ENCODE measurements around the gene CCDC93. TPM values are rescaled to one million over a fixed set of nuclear protein-coding genes. Genes with fewer than 3 reads are reported as not detected.

CCDC93 gene
- total RNA-seq, 1 experiment from 2014 or later, result 18.7 TPM

GRCh38 chr2:118000041-118000440 is 13.8 kb downstream of the CCDC93 start:
- CTCF ChIA-PET, result interaction anchor here (0.7 kb wide), 2 partner anchors 11 to 950 kb away, joined by 3 read pairs; no protein-coding TSS in a partner anchor
- intact Hi-C loops (cut with micrococcal nuclease), result no loop called here
- no TSS peak for BruUV-seq (replicated peaks)
- POLR2A ChIA-PET, result no interaction called here
- ATAC-seq (no peak), DNase-seq (ENCODE audit: low read depth, low spot score) (no peak)
- H2AFZ ChIP-seq (ENCODE audit: low read depth, low read length, poor library complexity, severe bottlenecking), result no peak overlapping the region
- no peaks in the 10 kb centered on the region for H3K4me1 ChIP-seq (ENCODE audit: control insufficient read depth in 1 of 2, insufficient read depth in 2 of 2, low read length in 2 of 2)
- H3K9ac ChIP-seq (ENCODE audit: low read length), result no peak overlapping the region
- no peaks in the 10 kb centered on the region for H3K9me3 ChIP-seq (ENCODE audit: control insufficient read depth in 1 of 2, insufficient read depth in 1 of 2, low read depth in 1 of 2, low read length in 2 of 2)
- no peak overlapping the region for H3K27ac ChIP-seq (ENCODE audit: low read depth, low read length)
- no peaks in the 10 kb centered on the region; the same call in 1 of the 2 replicates for H3K79me2 ChIP-seq (ENCODE audit: insufficient read depth, low read length)
- RAD21 ChIA-PET (ENCODE audit: low non-redundant PET in 1 of 2, low total read pairs in 2 of 2, uncharacterized antibody in 2 of 2, unreplicated experiment in 2 of 2), result no interaction called here
- H4K20me1 ChIP-seq (ENCODE audit: insufficient read depth), result no peaks in the 10 kb centered on the region
- no peak overlapping the region for H3K4me2 ChIP-seq (ENCODE audit: low read length)
- no peaks in the 10 kb centered on the region for H3K27me3 ChIP-seq (ENCODE audit: insufficient read depth, low read length)
- H3K36me3 ChIP-seq (ENCODE audit: control insufficient read depth in 1 of 2, insufficient read depth in 2 of 2, low read length in 2 of 2), result peaks cover 26 to 30% of the 10 kb centered on the region in 2 experiments; a peak in 3 of 4 replicates
- no peaks in the 10 kb centered on the region for H3K9me2 ChIP-seq (ENCODE audit: insufficient read depth)
- TF ChIP-seq EZH2phosphoT487 (IDR thresholded peaks at IDR 0.05; ENCODE audit: borderline replicate concordance), result no peak
- no peak for TF ChIP-seq ZFX (IDR thresholded peaks at IDR 0.05)
- TF ChIP-seq ZNF274 (IDR thresholded peaks at IDR 0.05; ENCODE audit: low read depth, low read length), result no peak
- no peak for TF ChIP-seq TCF7L2 (IDR thresholded peaks at IDR 0.05; ENCODE audit: borderline replicate concordance, extremely low read depth, insufficient read depth, insufficient read length)
- TF ChIP-seq SIN3A (IDR thresholded peaks at IDR 0.05; ENCODE audit: low read depth), result no peak
- TF ChIP-seq FOSL1 (IDR thresholded peaks at IDR 0.05; ENCODE audit: low read depth), result no peak
- no peak for TF ChIP-seq CEBPB (IDR thresholded peaks at IDR 0.05; ENCODE audit: low read depth)
- no peak overlapping the region for H3K4me3 ChIP-seq (replicated peaks in 1 of 2; ENCODE audit: low read depth in 1 of 2, low read length in 2 of 2)

GRCh38 chr2:117997872-117998454 is 15.9 kb downstream of the CCDC93 start:
- no peak overlapping the region for H3K4me3 ChIP-seq (replicated peaks in 1 of 2; ENCODE audit: low read depth in 1 of 2, low read length in 2 of 2)
- intact Hi-C loops (cut with micrococcal nuclease), result no loop called here
- H3K4me2 ChIP-seq (ENCODE audit: low read length), result no peak overlapping the region
- ChIA-PET CTCF (no interaction called here), RAD21 (ENCODE audit: low non-redundant PET in 1 of 2, low total read pairs in 2 of 2, uncharacterized antibody in 2 of 2, unreplicated experiment in 2 of 2) (no interaction called here), POLR2A (no interaction called here)
- no peaks in the 10 kb centered on the region; the same call in 1 of the 2 replicates for H3K79me2 ChIP-seq (ENCODE audit: insufficient read depth, low read length)
- H3K27me3 ChIP-seq (ENCODE audit: insufficient read depth, low read length), result no peaks in the 10 kb centered on the region
- no peaks in the 10 kb centered on the region for H3K9me2 ChIP-seq (ENCODE audit: insufficient read depth)
- no peaks in the 10 kb centered on the region for H3K9me3 ChIP-seq (ENCODE audit: control insufficient read depth in 1 of 2, insufficient read depth in 1 of 2, low read depth in 1 of 2, low read length in 2 of 2)
- no peak overlapping the region for H2AFZ ChIP-seq (ENCODE audit: low read depth, low read length, poor library complexity, severe bottlenecking)
- H4K20me1 ChIP-seq (ENCODE audit: insufficient read depth), result no peaks in the 10 kb centered on the region
- DNase-seq (ENCODE audit: low read depth, low spot score) (no peak), ATAC-seq (no peak)
- H3K4me1 ChIP-seq (ENCODE audit: control insufficient read depth in 1 of 2, insufficient read depth in 2 of 2, low read length in 2 of 2), result no peaks in the 10 kb centered on the region
- TF ChIP-seq ZFX (IDR thresholded peaks at IDR 0.05), result no peak
- peaks cover 35 to 43% of the 10 kb centered on the region in 2 experiments; a peak in 3 of 4 replicates for H3K36me3 ChIP-seq (ENCODE audit: control insufficient read depth in 1 of 2, insufficient read depth in 2 of 2, low read length in 2 of 2)
- H3K27ac ChIP-seq (ENCODE audit: low read depth, low read length), result no peak overlapping the region
- no peak overlapping the region for H3K9ac ChIP-seq (ENCODE audit: low read length)
- BruUV-seq (replicated peaks), result no TSS peak
